HCT116 (cell line): Measurements from ENCODE around the gene EVC. TPM values are rescaled to one million over a fixed set of nuclear protein-coding genes. Genes with fewer than 3 reads are reported as not detected.

ENCODE experiments used
- ATAC-seq: fragments of 200-7000 bp; cut with Tn5 transposase; 2 replicates; pipeline ENCODE4 v1.9.1; 2020; ENCODE audit warnings: mild to moderate bottlenecking, moderate library complexity
- BruUV-seq: library from RNA; stranded (reverse); fragments of 400-500 nt; replicated peaks from 2 replicates; lab custom pipeline; 2021; lab: Mats Ljungman, UMichigan
- CTCF ChIA-PET: fragments of 300-600 bp; sonication (Branson Sonifier 250); formaldehyde crosslinking; loops from one replicate; lab custom pipeline; 2021; ENCODE audit warnings: antibody characterized with exemption; lab: Charles Lee
- POLR2A ChIA-PET: fragments of 300-600, 350-600 bp; sonication (Branson Sonifier 250); formaldehyde crosslinking; loops from one replicate; lab custom pipeline; 2021; ENCODE audit warnings: antibody characterized with exemption; lab: Charles Lee
- RAD21 ChIA-PET, 2 experiments: fragments of 300-600 bp; sonication (Branson Sonifier 250); formaldehyde crosslinking; loops; one replicate each; lab custom pipeline; 2023; ENCODE audit warnings: low total read pairs in 2 of 2; ENCODE audit not compliant: uncharacterized antibody in 2 of 2, unreplicated experiment in 2 of 2, low non-redundant PET in 1 of 2; lab: Charles Lee
- DNase-seq: peaks from one replicate; pipeline ENCODE4 v3.0.0-alpha.2; 2010; ENCODE audit warnings: low read depth, low spot score
- H2AFZ ChIP-seq: fragments of 200-600 bp; shearing (Covaris generic), sonication (generic); 2 replicates; pipeline ENCODE4 v1.6.1; 2017; ENCODE audit warnings: low read depth, mixed run types, mixed read lengths, antibody characterized with exemption, low read length; ENCODE audit not compliant: poor library complexity, severe bottlenecking
- H3K27ac ChIP-seq: 2 replicates; pipeline ENCODE4 v1.5.1; 2012; ENCODE audit warnings: low read depth, low read length
- H3K27me3 ChIP-seq: fragments of 200-600 bp; sonication (generic); 2 replicates; pipeline ENCODE4 v1.6.1; 2016; ENCODE audit warnings: mixed run types, low read length, mixed read lengths; ENCODE audit not compliant: insufficient read depth
- H3K36me3 ChIP-seq, 2 experiments: fragments of 200-500 bp in 1 of 2; fragments of 200-600 bp in 1 of 2; sonication (Bioruptor generic) in 1 of 2; sonication (generic) in 1 of 2; 2 replicates each; pipeline versions ENCODE4 v1.5.1 to v1.6.1; 2014 to 2016; ENCODE audit warnings: low read length in 2 of 2, inconsistent platforms in 1 of 2, mixed read lengths in 1 of 2, mixed run types in 1 of 2; ENCODE audit not compliant: insufficient read depth in 2 of 2, control insufficient read depth in 1 of 2
- H3K4me1 ChIP-seq, 2 experiments: fragments of 200-600 bp in 1 of 2; sonication (generic) in 1 of 2; 2 replicates each; pipeline versions ENCODE4 v1.5.1 to v1.6.1; 2012 to 2017; ENCODE audit warnings: low read length in 2 of 2, inconsistent platforms in 1 of 2, mild to moderate bottlenecking in 1 of 2, mixed read lengths in 1 of 2, mixed run types in 1 of 2, moderate library complexity in 1 of 2; ENCODE audit not compliant: insufficient read depth in 2 of 2, control insufficient read depth in 1 of 2
- H3K4me2 ChIP-seq: fragments of 200-600 bp; sonication (generic); 2 replicates; pipeline ENCODE4 v1.6.1; 2017; ENCODE audit warnings: mixed run types, low read length, mixed read lengths
- H3K4me3 ChIP-seq, 2 experiments: fragments of 200-600 bp in 1 of 2; sonication (generic) in 1 of 2; replicated peaks in 1 of 2; 2 replicates each; pipeline ENCODE4 v1.5.1; 2011 to 2016; ENCODE audit warnings: low read length in 2 of 2, control low read depth in 1 of 2, low read depth in 1 of 2, mild to moderate bottlenecking in 1 of 2, mixed read lengths in 1 of 2, mixed run types in 1 of 2
- H3K79me2 ChIP-seq: fragments of 200-600 bp; sonication (generic); 2 replicates; pipeline ENCODE4 v1.6.1; 2017; ENCODE audit warnings: mild to moderate bottlenecking, mixed run types, low read length, moderate library complexity, mixed read lengths; ENCODE audit not compliant: insufficient read depth
- H3K9ac ChIP-seq: fragments of 200-600 bp; sonication (generic); 2 replicates; pipeline ENCODE4 v1.6.1; 2016; ENCODE audit warnings: low read length, mixed read lengths
- H3K9me2 ChIP-seq: fragments of 200-600 bp; sonication (generic), shearing (Covaris generic); 2 replicates; pipeline ENCODE4 v1.6.1; 2017; ENCODE audit warnings: mixed run types, mild to moderate bottlenecking, moderate library complexity; ENCODE audit not compliant: insufficient read depth
- H3K9me3 ChIP-seq, 2 experiments: fragments of 200-500 bp in 1 of 2; fragments of 200-600 bp in 1 of 2; sonication (Bioruptor generic) in 1 of 2; sonication (generic) in 1 of 2; 2 replicates each; pipeline ENCODE4 v1.6.1; 2014 to 2017; ENCODE audit warnings: low read length in 2 of 2, mixed read lengths in 2 of 2, inconsistent platforms in 1 of 2, low read depth in 1 of 2, mild to moderate bottlenecking in 1 of 2, mixed run types in 1 of 2, moderate library complexity in 1 of 2; ENCODE audit not compliant: control insufficient read depth in 1 of 2, insufficient read depth in 1 of 2
- H4K20me1 ChIP-seq: fragments of 200-600 bp; sonication (generic), shearing (Covaris generic); 2 replicates; pipeline ENCODE4 v1.6.1; 2017; ENCODE audit warnings: mixed run types, mild to moderate bottlenecking, moderate library complexity; ENCODE audit not compliant: insufficient read depth
- CBX3 ChIP-seq: IDR thresholded peaks from 2 replicates; pipeline ENCODE4 v1.6.1; 2012; ENCODE audit warnings: low read depth
- EZH2phosphoT487 ChIP-seq: fragments of 200-600 bp; IDR thresholded peaks from 2 replicates; pipeline ENCODE4 v1.6.1; 2018; ENCODE audit warnings: antibody characterized with exemption, borderline replicate concordance
- FOSL1 ChIP-seq: IDR thresholded peaks from 2 replicates; pipeline ENCODE4 v1.6.1; 2012; ENCODE audit warnings: low read depth
- JUND ChIP-seq: IDR thresholded peaks from 2 replicates; pipeline ENCODE4 v1.6.1; 2012
- RAD21 ChIP-seq: IDR thresholded peaks from 2 replicates; pipeline ENCODE4 v1.6.1; 2012; ENCODE audit warnings: low read depth, mild to moderate bottlenecking
- SRF ChIP-seq: IDR thresholded peaks from 2 replicates; pipeline ENCODE4 v1.6.1; 2012; ENCODE audit warnings: low read depth
- YY1 ChIP-seq: IDR thresholded peaks from 2 replicates; pipeline ENCODE4 v1.6.1; 2011; ENCODE audit warnings: low read length, low read depth, moderate library complexity, mild to moderate bottlenecking; ENCODE audit not compliant: insufficient replicate concordance; ENCODE audit errors: extremely low read depth
- ZNF274 ChIP-seq: fragments of 200-500 bp; sonication (Bioruptor generic); IDR thresholded peaks from 2 replicates; pipeline ENCODE4 v1.6.1; 2014; ENCODE audit warnings: mild to moderate bottlenecking, low read depth, low read length, inconsistent platforms
- intact Hi-C: fragments of 100-400 bp; cut with micrococcal nuclease; formaldehyde crosslinking; loops from 2 replicates; pipeline ENCODE4 v1.10.0; 2022
- total RNA-seq: library from RNA; stranded (reverse); gene quantifications from one replicate; pipeline ENCODE4 v1.2.1, GENCODE V29; 2021; ENCODE audit not compliant: unreplicated experiment
- TF ChIP-seq, protein P1 (sequence below): IDR thresholded peaks from 2 replicates; pipeline ENCODE4 v1.6.1; 2012
- TF ChIP-seq, protein P2 (sequence below): IDR thresholded peaks from 2 replicates; pipeline ENCODE4 v1.6.1; 2012; ENCODE audit warnings: low read depth
- TF ChIP-seq, protein P3 (sequence below), 3 experiments: fragments of 200-600 bp in 1 of 3; sonication (generic) in 1 of 3; IDR thresholded peaks in 2 of 3; conservative IDR thresholded peaks in 1 of 3; 2 replicates each; pipeline ENCODE4 v1.5.1; 2012 to 2017; ENCODE audit warnings: low read depth in 2 of 3, low read length in 2 of 3, antibody characterized with exemption in 1 of 3, borderline replicate concordance in 1 of 3, control low read depth in 1 of 3, mild to moderate bottlenecking in 1 of 3, mixed read lengths in 1 of 3, mixed run types in 1 of 3, moderate library complexity in 1 of 3; ENCODE audit not compliant: insufficient read depth in 1 of 3

Gene EVC
- total RNA-seq, 1 experiment from 2014 or later, result 0.15 TPM

DNA sequence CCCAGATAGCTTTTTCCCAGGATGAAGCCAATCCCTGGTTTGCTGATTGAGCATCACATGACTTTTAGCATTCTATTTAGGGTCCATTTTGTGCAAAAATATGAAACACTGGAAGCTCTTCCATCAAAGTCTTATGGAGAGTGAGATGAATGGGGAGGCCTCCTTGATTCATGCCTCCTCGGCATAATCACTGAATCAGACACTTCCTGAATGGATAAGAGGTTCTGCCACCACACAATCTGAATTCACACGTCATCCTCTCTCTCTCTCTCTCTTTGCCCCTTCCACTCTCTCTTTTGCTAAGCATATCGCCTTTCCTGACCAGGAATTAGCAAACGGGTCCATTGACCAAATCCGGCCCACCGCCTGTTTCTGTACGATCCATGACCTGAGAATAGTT is 113.2 kb downstream of the EVC start:
- no peak overlapping the region for H3K4me3 ChIP-seq
- H4K20me1 ChIP-seq, result no peaks in the 10 kb centered on the region
- DNase-seq (no peak), ATAC-seq (no peak)
- no peaks in the 10 kb centered on the region for H3K79me2 ChIP-seq
- H3K9ac ChIP-seq, result no peak overlapping the region
- no peaks in the 10 kb centered on the region for H3K36me3 ChIP-seq
- TF ChIP-seq, protein P1, sequence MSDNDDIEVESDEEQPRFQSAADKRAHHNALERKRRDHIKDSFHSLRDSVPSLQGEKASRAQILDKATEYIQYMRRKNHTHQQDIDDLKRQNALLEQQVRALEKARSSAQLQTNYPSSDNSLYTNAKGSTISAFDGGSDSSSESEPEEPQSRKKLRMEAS, result no peak
- TF ChIP-seq CBX3 (no peak), RAD21 (no peak), EZH2phosphoT487 (no peak), ZNF274 (no peak), FOSL1 (no peak), JUND (no peak), YY1 (no peak), SRF (no peak)
- TF ChIP-seq, protein P2, sequence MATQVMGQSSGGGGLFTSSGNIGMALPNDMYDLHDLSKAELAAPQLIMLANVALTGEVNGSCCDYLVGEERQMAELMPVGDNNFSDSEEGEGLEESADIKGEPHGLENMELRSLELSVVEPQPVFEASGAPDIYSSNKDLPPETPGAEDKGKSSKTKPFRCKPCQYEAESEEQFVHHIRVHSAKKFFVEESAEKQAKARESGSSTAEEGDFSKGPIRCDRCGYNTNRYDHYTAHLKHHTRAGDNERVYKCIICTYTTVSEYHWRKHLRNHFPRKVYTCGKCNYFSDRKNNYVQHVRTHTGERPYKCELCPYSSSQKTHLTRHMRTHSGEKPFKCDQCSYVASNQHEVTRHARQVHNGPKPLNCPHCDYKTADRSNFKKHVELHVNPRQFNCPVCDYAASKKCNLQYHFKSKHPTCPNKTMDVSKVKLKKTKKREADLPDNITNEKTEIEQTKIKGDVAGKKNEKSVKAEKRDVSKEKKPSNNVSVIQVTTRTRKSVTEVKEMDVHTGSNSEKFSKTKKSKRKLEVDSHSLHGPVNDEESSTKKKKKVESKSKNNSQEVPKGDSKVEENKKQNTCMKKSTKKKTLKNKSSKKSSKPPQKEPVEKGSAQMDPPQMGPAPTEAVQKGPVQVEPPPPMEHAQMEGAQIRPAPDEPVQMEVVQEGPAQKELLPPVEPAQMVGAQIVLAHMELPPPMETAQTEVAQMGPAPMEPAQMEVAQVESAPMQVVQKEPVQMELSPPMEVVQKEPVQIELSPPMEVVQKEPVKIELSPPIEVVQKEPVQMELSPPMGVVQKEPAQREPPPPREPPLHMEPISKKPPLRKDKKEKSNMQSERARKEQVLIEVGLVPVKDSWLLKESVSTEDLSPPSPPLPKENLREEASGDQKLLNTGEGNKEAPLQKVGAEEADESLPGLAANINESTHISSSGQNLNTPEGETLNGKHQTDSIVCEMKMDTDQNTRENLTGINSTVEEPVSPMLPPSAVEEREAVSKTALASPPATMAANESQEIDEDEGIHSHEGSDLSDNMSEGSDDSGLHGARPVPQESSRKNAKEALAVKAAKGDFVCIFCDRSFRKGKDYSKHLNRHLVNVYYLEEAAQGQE, result no peak
- TF ChIP-seq, protein P3, sequence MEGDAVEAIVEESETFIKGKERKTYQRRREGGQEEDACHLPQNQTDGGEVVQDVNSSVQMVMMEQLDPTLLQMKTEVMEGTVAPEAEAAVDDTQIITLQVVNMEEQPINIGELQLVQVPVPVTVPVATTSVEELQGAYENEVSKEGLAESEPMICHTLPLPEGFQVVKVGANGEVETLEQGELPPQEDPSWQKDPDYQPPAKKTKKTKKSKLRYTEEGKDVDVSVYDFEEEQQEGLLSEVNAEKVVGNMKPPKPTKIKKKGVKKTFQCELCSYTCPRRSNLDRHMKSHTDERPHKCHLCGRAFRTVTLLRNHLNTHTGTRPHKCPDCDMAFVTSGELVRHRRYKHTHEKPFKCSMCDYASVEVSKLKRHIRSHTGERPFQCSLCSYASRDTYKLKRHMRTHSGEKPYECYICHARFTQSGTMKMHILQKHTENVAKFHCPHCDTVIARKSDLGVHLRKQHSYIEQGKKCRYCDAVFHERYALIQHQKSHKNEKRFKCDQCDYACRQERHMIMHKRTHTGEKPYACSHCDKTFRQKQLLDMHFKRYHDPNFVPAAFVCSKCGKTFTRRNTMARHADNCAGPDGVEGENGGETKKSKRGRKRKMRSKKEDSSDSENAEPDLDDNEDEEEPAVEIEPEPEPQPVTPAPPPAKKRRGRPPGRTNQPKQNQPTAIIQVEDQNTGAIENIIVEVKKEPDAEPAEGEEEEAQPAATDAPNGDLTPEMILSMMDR (IDR thresholded peaks at IDR 0.05 in 2 of 3, conservative IDR thresholded peaks at IDR 0.05 in 1 of 3; ENCODE audit: borderline replicate concordance in 1 of 3, insufficient read depth in 1 of 3, low read depth in 2 of 3, low read length in 2 of 3), result no peak
- peaks cover 13% of the 10 kb centered on the region for H3K27me3 ChIP-seq
- POLR2A ChIA-PET, result no interaction called here
- no peaks in the 10 kb centered on the region for H3K9me2 ChIP-seq
- no peaks in the 10 kb centered on the region for H3K9me3 ChIP-seq
- peaks cover 0 to 7% of the 10 kb centered on the region in 2 experiments; a peak in 1 of 4 replicates for H3K4me1 ChIP-seq
- CTCF ChIA-PET, result interaction anchor here (3.3 kb wide), 1 partner anchor 156 kb away, joined by 12 read pairs; no protein-coding TSS in a partner anchor
- no peak overlapping the region for H3K4me2 ChIP-seq
- no peak overlapping the region for H2AFZ ChIP-seq
- RAD21 ChIA-PET, result no interaction called here
- no peak overlapping the region for H3K27ac ChIP-seq
- no TSS peak for BruUV-seq
- intact Hi-C loops, result loop anchor here (5.0 kb wide), 1 partner anchor 263 kb away; no protein-coding TSS in a partner anchor
